Endothelial cell of umbilical vein (primary cell): ENCODE measurements around the gene ANAPC5. TPM values are rescaled to one million over a fixed set of nuclear protein-coding genes. Genes with fewer than 3 reads are reported as not detected.

Experiments used
- BruUV-seq: library from RNA; stranded (reverse); fragments of 400-500 nt; replicated peaks from 2 replicates; lab custom pipeline; 2021; lab: Mats Ljungman, UMichigan
- CTCF ChIA-PET: fragments of 300-600, 350-600 bp; sonication (Branson Sonifier 250); formaldehyde crosslinking; loops from one replicate; lab custom pipeline; 2021; ENCODE audit warnings: antibody characterized with exemption, inconsistent platforms; lab: Charles Lee
- POLR2A ChIA-PET: fragments of 300-600, 350-600 bp; sonication (Branson Sonifier 250); formaldehyde crosslinking; loops from one replicate; lab custom pipeline; 2021; ENCODE audit warnings: antibody characterized with exemption, inconsistent platforms; lab: Charles Lee
- DNase-seq: peaks from one replicate; pipeline ENCODE4 v3.0.0-alpha.2; 2011; ENCODE audit warnings: low read depth, low spot score
- FAIRE-seq: peaks from 2 replicates; lab custom pipeline; 2011; peaks lifted over from hg19 to GRCh38; lab: Jason Lieb, UNC
- H2AFZ ChIP-seq: 2 replicates; pipeline ENCODE4 v1.6.0; 2012; ENCODE audit warnings: low read depth, low read length, control low read depth, inconsistent platforms
- H3K27ac ChIP-seq: 2 replicates; pipeline ENCODE4 v1.5.1; 2011; ENCODE audit warnings: low read depth, mild to moderate bottlenecking, control low read depth, low read length, moderate library complexity; ENCODE audit not compliant: insufficient read depth
- H3K27me3 ChIP-seq, 2 experiments: 2 replicates each; pipeline versions ENCODE4 v1.6.0 to v1.6.1; 2011; ENCODE audit warnings: low read length in 2 of 2, mixed read lengths in 1 of 2; ENCODE audit not compliant: control insufficient read depth in 2 of 2, insufficient read depth in 2 of 2
- H3K36me3 ChIP-seq, 2 experiments: 2 replicates in 1 of 2; 3 replicates in 1 of 2; pipeline ENCODE4 v1.5.1; 2011; ENCODE audit warnings: low read length in 2 of 2, mild to moderate bottlenecking in 1 of 2, moderate library complexity in 1 of 2; ENCODE audit not compliant: control insufficient read depth in 2 of 2, insufficient read depth in 2 of 2; ENCODE audit errors: extremely low read depth in 1 of 2
- H3K4me1 ChIP-seq: 3 replicates; pipeline ENCODE4 v1.5.1; 2011; ENCODE audit warnings: mild to moderate bottlenecking, low read length; ENCODE audit not compliant: control insufficient read depth, insufficient read depth; ENCODE audit errors: extremely low read depth
- H3K4me2 ChIP-seq: 2 replicates; pipeline ENCODE4 v1.6.1; 2011; ENCODE audit warnings: low read length, control low read depth, mixed read lengths; ENCODE audit not compliant: insufficient read depth
- H3K4me3 ChIP-seq, 3 experiments: fragments of 200-600 bp in 1 of 3; sonication (generic), shearing (Covaris generic) in 1 of 3; replicated peaks in 1 of 3; 2 replicates each; pipeline ENCODE4 v1.5.1; 2011 to 2016; ENCODE audit warnings: control low read depth in 3 of 3, low read length in 3 of 3, mild to moderate bottlenecking in 2 of 3, inconsistent platforms in 1 of 3, low read depth in 1 of 3, moderate library complexity in 1 of 3; ENCODE audit not compliant: insufficient read depth in 1 of 3
- H3K79me2 ChIP-seq: 2 replicates; pipeline ENCODE4 v1.6.0; 2012; ENCODE audit warnings: low read length, inconsistent platforms; ENCODE audit not compliant: control insufficient read depth, insufficient read depth
- H3K9ac ChIP-seq: replicated peaks from 2 replicates; pipeline ENCODE3; 2011; ENCODE audit warnings: low read length, control low read depth; ENCODE audit not compliant: insufficient read depth; ENCODE audit errors: extremely low read depth
- H3K9me1 ChIP-seq: replicated peaks from 3 replicates; pipeline ENCODE4 v1.6.0; 2011; ENCODE audit warnings: mild to moderate bottlenecking, low read length; ENCODE audit not compliant: control insufficient read depth, insufficient read depth; ENCODE audit errors: extremely low read depth
- H3K9me3 ChIP-seq: replicated peaks from 2 replicates; pipeline ENCODE4 v1.5.1; 2012; ENCODE audit warnings: low read length, inconsistent platforms; ENCODE audit not compliant: control insufficient read depth, insufficient read depth
- H4K20me1 ChIP-seq: replicated peaks from 2 replicates; pipeline ENCODE3; 2011; ENCODE audit warnings: mild to moderate bottlenecking, low read length; ENCODE audit not compliant: control insufficient read depth, insufficient read depth; ENCODE audit errors: extremely low read depth
- GATA2 ChIP-seq: IDR thresholded peaks from 2 replicates; pipeline ENCODE4 v1.7.0; 2011; ENCODE audit warnings: low read depth, mild to moderate bottlenecking, moderate library complexity, mixed read lengths, low read length; ENCODE audit not compliant: insufficient read length, insufficient read depth
- MAX ChIP-seq: IDR thresholded peaks from 2 replicates; pipeline ENCODE4 v1.6.1; 2011; ENCODE audit not compliant: insufficient read depth, insufficient read length
- MYC ChIP-seq: IDR thresholded peaks from one replicate; pipeline ENCODE4 v1.6.1; 2011; ENCODE audit warnings: mild to moderate bottlenecking, low read depth, low read length
- POLR2A ChIP-seq: IDR thresholded peaks from 2 replicates; pipeline ENCODE4 v1.6.1; 2012; ENCODE audit warnings: low read depth, mild to moderate bottlenecking, control low read depth, low read length
- POLR2AphosphoS5 ChIP-seq: IDR thresholded peaks from 2 replicates; pipeline ENCODE4 v1.6.1; 2012; ENCODE audit warnings: low read depth, mild to moderate bottlenecking, control low read depth, low read length, moderate library complexity; ENCODE audit not compliant: insufficient read depth
- dilution Hi-C: fragments of 300-500 bp; cut with MboI; formaldehyde crosslinking; loops from one replicate; pipeline ENCODE4 v1.15.0; 2019; ENCODE audit warnings: low sequenced_read_pairs; ENCODE audit not compliant: extremely low pct_ligation_motif_present
- intact Hi-C: fragments of 100-400 bp; cut with micrococcal nuclease; formaldehyde crosslinking; loops from one replicate; pipeline ENCODE4 v1.10.0; 2022
- polyA plus RNA-seq, 4 experiments: library from polyadenylated mRNA; depleted of rRNA in 3 of 4; stranded (reverse) in 3 of 4; unstranded in 1 of 4; fragments of >200 nt; gene quantifications; 2 replicates each; pipeline versions ENCODE4 v1.2.1 to v1.2.3, GENCODE V29; 2011 to 2012; ENCODE audit warnings: missing spikeins in 1 of 4
- total RNA-seq: library from RNA; stranded (reverse); gene quantifications from 2 replicates; pipeline ENCODE4 v1.2.3, GENCODE V29; 2021

The ANAPC5 gene
- total and polyA plus RNA-seq, 2 donors (not counting 3 experiments of a cell fraction or from before 2014, with no cell fraction given) = 133 to 168 TPM

- H3K4me1 ChIP-seq = peaks cover 4% of the 10 kb centered on the region
- H3K9me3 ChIP-seq = no peaks in the 10 kb centered on the region
- no peak overlapping the region for H3K4me2 ChIP-seq
- intact Hi-C loops (no loop called here), dilution Hi-C loops (no loop called here)
- no peak overlapping the region for H3K4me3 ChIP-seq
- no peaks in the 10 kb centered on the region for H4K20me1 ChIP-seq
- no peaks in the 10 kb centered on the region for H3K9me1 ChIP-seq
- H3K9ac ChIP-seq = no peak overlapping the region
- ChIA-PET CTCF (interaction anchor here (0.9 kb wide), 1 partner anchor 22 kb away, joined by 3 read pairs; no protein-coding TSS in a partner anchor), POLR2A (no interaction called here)
- no peak overlapping the region for H2AFZ ChIP-seq
- FAIRE-seq = no peak
- H3K79me2 ChIP-seq = no peaks in the 10 kb centered on the region
- peaks cover 0 to 2% of the 10 kb centered on the region in 2 experiments for H3K27me3 ChIP-seq
- TF ChIP-seq POLR2A (no peak), POLR2AphosphoS5 (no peak), MYC (no peak)
- no peaks in the 10 kb centered on the region for H3K36me3 ChIP-seq
- H3K27ac ChIP-seq = no peak overlapping the region
- DNase-seq = no peak
- no TSS peak for BruUV-seq
These were observed 5.1 kb upstream of the ANAPC5 start for GRCh38 chr12:121357331-121357730.

GRCh38 chr12:121356657-121357056 is 4.4 kb upstream of the ANAPC5 start:
- dilution Hi-C loops = no loop called here
- POLR2A ChIA-PET = no interaction called here
- TF ChIP-seq MAX = no peak
- TF ChIP-seq GATA2 = no peak
- H3K9ac ChIP-seq = no peak overlapping the region
- H2AFZ ChIP-seq = no peak overlapping the region
- CTCF ChIA-PET = no interaction called here
- H3K27ac ChIP-seq = no peak overlapping the region
- H3K4me2 ChIP-seq = no peak overlapping the region
- H3K9me1 ChIP-seq = no peaks in the 10 kb centered on the region
- H3K79me2 ChIP-seq = peaks cover 4% of the 10 kb centered on the region
- H4K20me1 ChIP-seq = no peaks in the 10 kb centered on the region
- BruUV-seq = no TSS peak
- H3K9me3 ChIP-seq = no peaks in the 10 kb centered on the region
- intact Hi-C loops = no loop called here
- H3K4me3 ChIP-seq = no peak overlapping the region
- peaks cover 4% of the 10 kb centered on the region for H3K4me1 ChIP-seq
- FAIRE-seq (no peak), DNase-seq (no peak)
- no peaks in the 10 kb centered on the region for H3K36me3 ChIP-seq
- peaks cover 0 to 2% of the 10 kb centered on the region in 2 experiments for H3K27me3 ChIP-seq
